HCT116 (cell line): ENCODE measurements around the gene GABBR1. TPM values are rescaled to one million over a fixed set of nuclear protein-coding genes. Genes with fewer than 3 reads are reported as not detected.

Source experiments
- ATAC-seq: fragments of 200-7000 bp; cut with Tn5 transposase; 2 replicates; pipeline ENCODE4 v1.9.1; 2020; ENCODE audit warnings: mild to moderate bottlenecking, moderate library complexity
- BruUV-seq: library from RNA; stranded (reverse); fragments of 400-500 nt; replicated peaks from 2 replicates; lab custom pipeline; 2021; lab: Mats Ljungman, UMichigan
- CTCF ChIA-PET: fragments of 300-600 bp; sonication (Branson Sonifier 250); formaldehyde crosslinking; loops from one replicate; lab custom pipeline; 2021; ENCODE audit warnings: antibody characterized with exemption; lab: Charles Lee
- POLR2A ChIA-PET: fragments of 300-600, 350-600 bp; sonication (Branson Sonifier 250); formaldehyde crosslinking; loops from one replicate; lab custom pipeline; 2021; ENCODE audit warnings: antibody characterized with exemption; lab: Charles Lee
- RAD21 ChIA-PET, 2 experiments: fragments of 300-600 bp; sonication (Branson Sonifier 250); formaldehyde crosslinking; loops; one replicate each; lab custom pipeline; 2023; ENCODE audit warnings: low total read pairs in 2 of 2; ENCODE audit not compliant: uncharacterized antibody in 2 of 2, unreplicated experiment in 2 of 2, low non-redundant PET in 1 of 2; lab: Charles Lee
- DNase-seq: peaks from one replicate; pipeline ENCODE4 v3.0.0-alpha.2; 2010; ENCODE audit warnings: low read depth, low spot score
- H2AFZ ChIP-seq: fragments of 200-600 bp; shearing (Covaris generic), sonication (generic); 2 replicates; pipeline ENCODE4 v1.6.1; 2017; ENCODE audit warnings: low read depth, mixed run types, mixed read lengths, antibody characterized with exemption, low read length; ENCODE audit not compliant: poor library complexity, severe bottlenecking
- H3K27ac ChIP-seq: 2 replicates; pipeline ENCODE4 v1.5.1; 2012; ENCODE audit warnings: low read depth, low read length
- H3K27me3 ChIP-seq: fragments of 200-600 bp; sonication (generic); 2 replicates; pipeline ENCODE4 v1.6.1; 2016; ENCODE audit warnings: mixed run types, low read length, mixed read lengths; ENCODE audit not compliant: insufficient read depth
- H3K36me3 ChIP-seq, 2 experiments: fragments of 200-500 bp in 1 of 2; fragments of 200-600 bp in 1 of 2; sonication (Bioruptor generic) in 1 of 2; sonication (generic) in 1 of 2; 2 replicates each; pipeline versions ENCODE4 v1.5.1 to v1.6.1; 2014 to 2016; ENCODE audit warnings: low read length in 2 of 2, inconsistent platforms in 1 of 2, mixed read lengths in 1 of 2, mixed run types in 1 of 2; ENCODE audit not compliant: insufficient read depth in 2 of 2, control insufficient read depth in 1 of 2
- H3K4me1 ChIP-seq, 2 experiments: fragments of 200-600 bp in 1 of 2; sonication (generic) in 1 of 2; 2 replicates each; pipeline versions ENCODE4 v1.5.1 to v1.6.1; 2012 to 2017; ENCODE audit warnings: low read length in 2 of 2, inconsistent platforms in 1 of 2, mild to moderate bottlenecking in 1 of 2, mixed read lengths in 1 of 2, mixed run types in 1 of 2, moderate library complexity in 1 of 2; ENCODE audit not compliant: insufficient read depth in 2 of 2, control insufficient read depth in 1 of 2
- H3K4me2 ChIP-seq: fragments of 200-600 bp; sonication (generic); 2 replicates; pipeline ENCODE4 v1.6.1; 2017; ENCODE audit warnings: mixed run types, low read length, mixed read lengths
- H3K4me3 ChIP-seq, 2 experiments: fragments of 200-600 bp in 1 of 2; sonication (generic) in 1 of 2; replicated peaks in 1 of 2; 2 replicates each; pipeline ENCODE4 v1.5.1; 2011 to 2016; ENCODE audit warnings: low read length in 2 of 2, control low read depth in 1 of 2, low read depth in 1 of 2, mild to moderate bottlenecking in 1 of 2, mixed read lengths in 1 of 2, mixed run types in 1 of 2
- H3K79me2 ChIP-seq: fragments of 200-600 bp; sonication (generic); 2 replicates; pipeline ENCODE4 v1.6.1; 2017; ENCODE audit warnings: mild to moderate bottlenecking, mixed run types, low read length, moderate library complexity, mixed read lengths; ENCODE audit not compliant: insufficient read depth
- H3K9ac ChIP-seq: fragments of 200-600 bp; sonication (generic); 2 replicates; pipeline ENCODE4 v1.6.1; 2016; ENCODE audit warnings: low read length, mixed read lengths
- H3K9me2 ChIP-seq: fragments of 200-600 bp; sonication (generic), shearing (Covaris generic); 2 replicates; pipeline ENCODE4 v1.6.1; 2017; ENCODE audit warnings: mixed run types, mild to moderate bottlenecking, moderate library complexity; ENCODE audit not compliant: insufficient read depth
- H3K9me3 ChIP-seq, 2 experiments: fragments of 200-500 bp in 1 of 2; fragments of 200-600 bp in 1 of 2; sonication (Bioruptor generic) in 1 of 2; sonication (generic) in 1 of 2; 2 replicates each; pipeline ENCODE4 v1.6.1; 2014 to 2017; ENCODE audit warnings: low read length in 2 of 2, mixed read lengths in 2 of 2, inconsistent platforms in 1 of 2, low read depth in 1 of 2, mild to moderate bottlenecking in 1 of 2, mixed run types in 1 of 2, moderate library complexity in 1 of 2; ENCODE audit not compliant: control insufficient read depth in 1 of 2, insufficient read depth in 1 of 2
- H4K20me1 ChIP-seq: fragments of 200-600 bp; sonication (generic), shearing (Covaris generic); 2 replicates; pipeline ENCODE4 v1.6.1; 2017; ENCODE audit warnings: mixed run types, mild to moderate bottlenecking, moderate library complexity; ENCODE audit not compliant: insufficient read depth
- EZH2 ChIP-seq: fragments of 200-600 bp; sonication (generic); IDR thresholded peaks from 2 replicates; pipeline ENCODE4 v1.6.1; 2017; ENCODE audit warnings: antibody characterized with exemption, mixed run types
- POLR2A ChIP-seq: IDR thresholded peaks from 2 replicates; pipeline ENCODE4 v1.7.0; 2011; ENCODE audit warnings: borderline replicate concordance; ENCODE audit not compliant: insufficient read depth, insufficient read length; ENCODE audit errors: extremely low read depth
- REST ChIP-seq: IDR thresholded peaks from 2 replicates; pipeline ENCODE4 v1.6.1; 2012; ENCODE audit warnings: low read depth
- SRF ChIP-seq: IDR thresholded peaks from 2 replicates; pipeline ENCODE4 v1.6.1; 2012; ENCODE audit warnings: low read depth
- intact Hi-C: fragments of 100-400 bp; cut with micrococcal nuclease; formaldehyde crosslinking; loops from 2 replicates; pipeline ENCODE4 v1.10.0; 2022
- total RNA-seq: library from RNA; stranded (reverse); gene quantifications from one replicate; pipeline ENCODE4 v1.2.1, GENCODE V29; 2021; ENCODE audit not compliant: unreplicated experiment

The GABBR1 gene
- total RNA-seq, 1 experiment from 2014 or later = 43.4 TPM

- DNase-seq = no peak
- H3K27ac ChIP-seq = no peak overlapping the region
Observed at GRCh38 chr6:29679962-29680361, 47.0 kb upstream of the GABBR1 start.

More at GRCh38 chr6:29679962-29680361, 47.0 kb upstream of the GABBR1 start:
- Histone ChIP-seq H3K4me3 (no peak overlapping the region), H3K9me3 (no peaks in the 10 kb centered on the region)
- no peak for ATAC-seq
- POLR2A ChIA-PET = no interaction called here
- no peak for TF ChIP-seq EZH2
- no peak for TF ChIP-seq POLR2A
- no peak for TF ChIP-seq SRF
- TF ChIP-seq REST = no peak
- TF ChIP-seq, all 23 proteins: peak for 0
- no peak overlapping the region for H3K9ac ChIP-seq
- no peaks in the 10 kb centered on the region for H3K79me2 ChIP-seq
- no peaks in the 10 kb centered on the region for H3K36me3 ChIP-seq
- no TSS peak for BruUV-seq
- H3K9me2 ChIP-seq = no peaks in the 10 kb centered on the region
- no peaks in the 10 kb centered on the region for H3K27me3 ChIP-seq
- intact Hi-C loops = no loop called here
- H3K4me1 ChIP-seq = peaks cover 0 to 7% of the 10 kb centered on the region in 2 experiments; a peak in 1 of 4 replicates
- CTCF ChIA-PET = interaction anchor here (2.8 kb wide), 1 partner anchor 30 kb away, joined by 11 read pairs; no protein-coding TSS in a partner anchor
- H3K4me2 ChIP-seq = no peak overlapping the region
- RAD21 ChIA-PET = interaction anchor here in 1 of 2 experiments (0.7 kb wide), 1 partner anchor 71 kb away, joined by 4 read pairs; no protein-coding TSS in a partner anchor
- no peak overlapping the region for H2AFZ ChIP-seq
- H4K20me1 ChIP-seq = no peaks in the 10 kb centered on the region
